Gastrocnemius medialis (tissue), 4 donors: ENCODE data around the gene GAP43. TPM values are rescaled to one million over a fixed set of nuclear protein-coding genes. Genes with fewer than 3 reads are reported as not detected.

Experiments used
- ATAC-seq, 2 donors: fragments of 150-250 bp; one replicate each; pipeline ENCODE4 v1.9.1; 2016
- DNase-seq, 2 donors: peaks; one replicate each; pipeline ENCODE4 v3.0.0-alpha.2; 2019
- H3K27ac ChIP-seq, 4 donors: fragments of 200-600 bp; sonication (generic); 1 replicate in 1 of 4; 2 replicates in 3 of 4; pipeline ENCODE4 v1.5.1; 2016 to 2018; ENCODE audit warnings: mild to moderate bottlenecking in 2 of 4, moderate library complexity in 1 of 4
- H3K27me3 ChIP-seq, 3 donors: fragments of 200-600 bp; sonication (generic) in 2 of 3; 1 replicate in 1 of 3; 2 replicates in 2 of 3; pipeline versions ENCODE4 v1.5.1 to v1.6.0; 2016 to 2019; ENCODE audit warnings: mild to moderate bottlenecking in 1 of 3, moderate library complexity in 1 of 3
- H3K36me3 ChIP-seq, 2 donors: fragments of 200-600 bp; sonication (generic) in 1 of 2; one replicate each; pipeline ENCODE4 v1.5.1; 2017 to 2018
- H3K4me1 ChIP-seq, 2 donors: fragments of 200-600 bp; sonication (generic) in 1 of 2; one replicate each; pipeline ENCODE4 v1.5.1; 2016 to 2017; ENCODE audit warnings: mild to moderate bottlenecking in 2 of 2
- H3K4me3 ChIP-seq, 4 donors: fragments of 200-600 bp; sonication (generic) in 3 of 4; 1 replicate in 1 of 4; 2 replicates in 3 of 4; pipeline ENCODE4 v1.5.1; 2016 to 2019; ENCODE audit warnings: mild to moderate bottlenecking in 2 of 4
- H3K9me3 ChIP-seq, 3 donors: fragments of 200-600 bp; sonication (generic) in 2 of 3; 1 replicate in 1 of 3; 2 replicates in 2 of 3; pipeline ENCODE4 v1.5.1; 2016 to 2019
- CTCF ChIP-seq, 5 experiments: fragments of 450-650 bp in 3 of 5; fragments of 200-600 bp in 2 of 5; sonication (generic) in 2 of 5; IDR thresholded peaks in 4 of 5; conservative IDR thresholded peaks in 1 of 5; 1 replicate in 4 of 5; 2 replicates in 1 of 5; pipeline ENCODE4 v1.5.1; 2016 to 2019; ENCODE audit warnings: antibody characterized with exemption in 5 of 5, mild to moderate bottlenecking in 3 of 5, moderate library complexity in 3 of 5
- POLR2A ChIP-seq, 2 donors: fragments of 450-650 bp; IDR thresholded peaks; one replicate each; pipeline ENCODE4 v1.6.1; 2017; ENCODE audit warnings: antibody characterized with exemption in 2 of 2, mild to moderate bottlenecking in 2 of 2, moderate library complexity in 2 of 2
- in situ Hi-C, 4 donors: fragments of 200-750 bp; cut with MboI; loops; one replicate each; pipeline versions ENCODE4 v1.15.0 to v1.8.0; 2017; ENCODE audit warnings: low sequenced_read_pairs in 4 of 4
- intact Hi-C: fragments of 100-400 bp; cut with DNase I; formaldehyde crosslinking; loops from one replicate; pipeline ENCODE4 v1.15.1; 2023; ENCODE audit warnings: low total_unique reads
- total RNA-seq, 4 donors: library from RNA; depleted of rRNA; stranded (reverse); fragments of >200 nt; gene quantifications; one replicate each; pipeline versions ENCODE4 v1.1.0 to v1.2.3, GENCODE V29; 2016

GAP43 gene
- total RNA-seq, 4 donors from 2014 or later: 0.20 TPM; not detected in 3

GRCh38 chr3:115673881-115674280, 50.6 kb downstream of the GAP43 start:
- Histone ChIP-seq H3K9me3 (no peaks in the 10 kb centered on the region), H3K27ac (no peak overlapping the region), H3K36me3 (no peaks in the 10 kb centered on the region), H3K4me1 (peaks cover 0 to 9% of the 10 kb centered on the region in 2 donors), H3K4me3 (no peak overlapping the region), H3K27me3 (no peaks in the 10 kb centered on the region)
- intact Hi-C loops: no loop called here
- ATAC-seq (no peak), DNase-seq (no peak)
- TF ChIP-seq CTCF (IDR thresholded peaks at IDR 0.05 in 4 of 5, conservative IDR thresholded peaks at IDR 0.05 in 1 of 5): no peak
- TF ChIP-seq POLR2A (IDR thresholded peaks at IDR 0.05): no peak
- in situ Hi-C loops: no loop called here

- TF ChIP-seq POLR2A (IDR thresholded peaks at IDR 0.05): no peak
- no peak for TF ChIP-seq CTCF (IDR thresholded peaks at IDR 0.05 in 4 of 5, conservative IDR thresholded peaks at IDR 0.05 in 1 of 5)
- H3K9me3 ChIP-seq: no peaks in the 10 kb centered on the region
- H3K27me3 ChIP-seq: no peaks in the 10 kb centered on the region
- H3K4me3 ChIP-seq: no peak overlapping the region
- intact Hi-C loops (no loop called here), in situ Hi-C loops (loop anchor here in 1 of 4 donors (25.0 kb wide), 1 partner anchor 839 kb away; no protein-coding TSS in a partner anchor)
- no peak overlapping the region for H3K27ac ChIP-seq
- DNase-seq (no peak), ATAC-seq (no peak)
- H3K36me3 ChIP-seq: no peaks in the 10 kb centered on the region
- peaks cover 0 to 9% of the 10 kb centered on the region in 2 donors for H3K4me1 ChIP-seq
Measured at GRCh38 chr3:115676336-115676735, 53.0 kb downstream of the GAP43 start.

GRCh38 chr3:115680803-115681345, 57.6 kb downstream of the GAP43 start:
- no peak for DNase-seq
- H3K36me3 ChIP-seq: no peaks in the 10 kb centered on the region
- H3K4me1 ChIP-seq: no peaks in the 10 kb centered on the region
- H3K27ac ChIP-seq: no peak overlapping the region
- H3K27me3 ChIP-seq: no peaks in the 10 kb centered on the region
- H3K4me3 ChIP-seq: no peak overlapping the region
- ATAC-seq: no peak
- intact Hi-C loops (no loop called here), in situ Hi-C loops (loop anchor here in 1 of 4 donors (25.0 kb wide), 1 partner anchor 844 kb away; no protein-coding TSS in a partner anchor)
- TF ChIP-seq POLR2A (IDR thresholded peaks at IDR 0.05) (no peak), CTCF (IDR thresholded peaks at IDR 0.05 in 4 of 5, conservative IDR thresholded peaks at IDR 0.05 in 1 of 5) (no peak)
- H3K9me3 ChIP-seq: no peaks in the 10 kb centered on the region

- Histone ChIP-seq H3K4me1 (no peaks in the 10 kb centered on the region), H3K9me3 (no peaks in the 10 kb centered on the region), H3K4me3 (no peak overlapping the region), H3K27ac (no peak overlapping the region), H3K36me3 (no peaks in the 10 kb centered on the region), H3K27me3 (no peaks in the 10 kb centered on the region)
- ATAC-seq: no peak
- in situ Hi-C loops: loop anchor here in 1 of 4 donors (25.0 kb wide), 1 partner anchor 844 kb away; no protein-coding TSS in a partner anchor
- DNase-seq: no peak
- no peak for TF ChIP-seq CTCF (IDR thresholded peaks at IDR 0.05 in 4 of 5, conservative IDR thresholded peaks at IDR 0.05 in 1 of 5)
- no peak for TF ChIP-seq POLR2A (IDR thresholded peaks at IDR 0.05)
- intact Hi-C loops: no loop called here
Measured at GRCh38 chr3:115681736-115682135, 58.4 kb downstream of the GAP43 start.

GRCh38 chr3:115683305-115683704, 60.0 kb downstream of the GAP43 start:
- no peak for ATAC-seq
- no peak overlapping the region for H3K27ac ChIP-seq
- in situ Hi-C loops: loop anchor here in 1 of 4 donors (25.0 kb wide), 1 partner anchor 846 kb away; no protein-coding TSS in a partner anchor

More at GRCh38 chr3:115683305-115683704, 60.0 kb downstream of the GAP43 start:
- no peak for DNase-seq
- H3K4me1 ChIP-seq: no peaks in the 10 kb centered on the region
- H3K4me3 ChIP-seq: no peak overlapping the region
- intact Hi-C loops: no loop called here
- no peaks in the 10 kb centered on the region for H3K9me3 ChIP-seq
- H3K36me3 ChIP-seq: no peaks in the 10 kb centered on the region
- TF ChIP-seq POLR2A (IDR thresholded peaks at IDR 0.05) (no peak), CTCF (IDR thresholded peaks at IDR 0.05 in 4 of 5, conservative IDR thresholded peaks at IDR 0.05 in 1 of 5) (no peak)
- H3K27me3 ChIP-seq: no peaks in the 10 kb centered on the region
